Measurements from ENCODE around the gene ZBTB7C.

ZBTB7C gene

GRCh38 chr18:48007381-48007780 lies 401.8 kb downstream of the ZBTB7C start:
- no peak for DNase-seq

GRCh38 chr18:48006415-48007175 lies 402.6 kb downstream of the ZBTB7C start:
- no peak for DNase-seq

GRCh38 chr18:48004577-48004976 lies 404.6 kb downstream of the ZBTB7C start:
- DNase-seq = no peak

- DNase-seq = no peak
Observed at GRCh38 chr18:48003426-48004349, 405.5 kb downstream of the ZBTB7C start.

- no peak for DNase-seq
Observed at GRCh38 chr18:48002933-48003365, 406.2 kb downstream of the ZBTB7C start.

GRCh38 chr18:48000701-48001100 lies 408.5 kb downstream of the ZBTB7C start:
- no peak for DNase-seq

- peak; percentile 4 to 50 for DNase-seq
Observed at GRCh38 chr18:47999801-48000248, 409.4 kb downstream of the ZBTB7C start.

- DNase-seq = peak in 1 of 2 donors; percentile 15
Observed at GRCh38 chr18:47997338-47997780, 411.8 kb downstream of the ZBTB7C start.

- no peak for DNase-seq
Observed at GRCh38 chr18:47996091-47996541, 413.1 kb downstream of the ZBTB7C start.

- no peak for DNase-seq
Observed at GRCh38 chr18:47995654-47996053, 413.5 kb downstream of the ZBTB7C start.

GRCh38 chr18:47993409-47993808 lies 415.8 kb downstream of the ZBTB7C start:
- no peak for DNase-seq

- DNase-seq = no peak
Observed at GRCh38 chr18:47992976-47993375, 416.2 kb downstream of the ZBTB7C start.

GRCh38 chr18:47992266-47992665 lies 416.9 kb downstream of the ZBTB7C start:
- no peak for DNase-seq

- no peak for DNase-seq
Observed at GRCh38 chr18:47990981-47991380, 418.2 kb downstream of the ZBTB7C start.

GRCh38 chr18:47987388-47987699 lies 421.8 kb downstream of the ZBTB7C start:
- no peak for DNase-seq

GRCh38 chr18:47986620-47987387 lies 422.4 kb downstream of the ZBTB7C start:
- DNase-seq = peak in 1 of 2 donors; percentile 3

GRCh38 chr18:47985866-47986265 lies 423.3 kb downstream of the ZBTB7C start:
- peak; percentile 9 to 70 for DNase-seq

GRCh38 chr18:47984991-47985390 lies 424.2 kb downstream of the ZBTB7C start:
- DNase-seq = no peak

GRCh38 chr18:47983946-47984345 lies 425.2 kb downstream of the ZBTB7C start:
- no peak for DNase-seq

GRCh38 chr18:47983055-47983454 lies 426.1 kb downstream of the ZBTB7C start:
- no peak for DNase-seq

GRCh38 chr18:47981830-47982229 lies 427.4 kb downstream of the ZBTB7C start:
- no peak for DNase-seq

- no peak for DNase-seq
Observed at GRCh38 chr18:47981320-47981719, 427.9 kb downstream of the ZBTB7C start.
